Mesodermal cell (in vitro differentiated cells): Measurements from ENCODE around the gene RBMS1.
A peak's percentile ranks its signal among the peaks of the same experiment; 100 is the strongest.

ENCODE experiments used
- H3K27ac ChIP-seq: 2 replicates; pipeline ENCODE4 v1.7.0; 2013; ENCODE audit warnings: mild to moderate bottlenecking, low read depth, low read length, moderate library complexity; ENCODE audit not compliant: severe bottlenecking
- H3K36me3 ChIP-seq: 2 replicates; pipeline ENCODE4 v1.7.1; 2013; ENCODE audit warnings: mild to moderate bottlenecking, low read length, moderate library complexity; ENCODE audit not compliant: control insufficient read depth, insufficient read depth
- H3K4me1 ChIP-seq: one replicate; pipeline ENCODE4 v1.7.1; 2013; ENCODE audit warnings: mild to moderate bottlenecking, low read length; ENCODE audit not compliant: insufficient read depth, control insufficient read depth, poor library complexity, severe bottlenecking
- H3K4me3 ChIP-seq: 2 replicates; pipeline ENCODE4 v1.7.0; 2013; ENCODE audit warnings: low read length, control low read depth, mild to moderate bottlenecking; ENCODE audit not compliant: insufficient read depth, poor library complexity, severe bottlenecking; ENCODE audit errors: extremely low read depth
- H3K9me3 ChIP-seq: 2 replicates; pipeline ENCODE4 v1.7.1; 2013; ENCODE audit warnings: mild to moderate bottlenecking, low read length, moderate library complexity; ENCODE audit not compliant: control insufficient read depth
- WGBS, 2 experiments: methylation state at CpG; one replicate each; pipeline ENCODE4 v1.1.5; 2013; ENCODE audit warnings: missing lambda C conversion rate in 2 of 2; ENCODE audit not compliant: insufficient coverage in 2 of 2; 5-methylcytosine and 5-hydroxymethylcytosine counted together

RBMS1 gene

DNA sequence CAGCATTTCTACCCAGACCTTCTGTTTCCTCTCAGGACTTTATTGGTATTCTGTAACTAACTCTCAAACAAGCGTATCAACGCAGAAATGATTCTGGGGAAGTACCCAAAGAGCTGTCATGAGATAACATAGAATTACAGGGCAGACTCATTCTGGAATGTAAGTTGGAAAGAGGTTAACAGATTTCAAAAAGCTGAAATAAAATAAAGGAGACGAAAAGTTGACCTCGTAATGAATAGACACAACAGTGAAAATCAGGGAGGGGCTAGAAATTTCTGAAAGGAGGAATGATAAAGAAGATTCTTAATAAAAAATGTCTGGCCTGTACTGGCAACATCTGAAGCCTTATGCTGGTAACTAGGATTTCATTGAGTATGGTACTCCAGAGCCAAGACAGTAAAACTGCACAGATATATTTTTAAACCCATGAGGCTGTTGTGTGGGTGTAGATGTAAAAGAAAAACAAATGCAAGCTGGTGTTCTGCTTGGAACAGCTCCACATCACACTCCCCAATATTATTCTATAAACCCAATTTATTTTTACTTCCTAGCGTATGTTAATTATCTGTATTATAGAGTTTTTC lies 23.9 kb downstream of the RBMS1 start:
- H3K27ac ChIP-seq, result peak overlapping the region; percentile 42

DNA sequence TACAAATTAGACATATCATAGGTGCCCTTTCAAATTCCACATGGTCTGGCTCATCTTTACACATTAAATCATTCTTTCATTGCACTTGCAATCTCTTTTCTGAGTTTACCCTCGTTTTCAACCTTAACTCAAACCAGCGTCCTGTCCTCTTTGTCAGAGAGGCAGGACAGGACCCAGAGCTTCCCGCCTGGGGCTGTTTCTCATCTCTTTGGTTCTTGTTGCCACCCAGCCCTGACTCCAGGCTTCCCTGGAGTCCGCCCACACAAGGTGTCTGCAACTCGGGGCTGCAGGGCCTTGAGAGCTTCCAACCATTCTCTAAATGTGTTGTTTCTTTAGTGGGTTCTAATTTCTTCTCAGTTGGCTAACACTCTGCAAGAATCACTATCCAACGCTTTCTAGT lies 24.4 kb downstream of the RBMS1 start:
- 79 to 90% methylated on average over 3 to 4 of the region's 6 CpGs for WGBS, 2 experiments
- no peak overlapping the region for H3K4me3 ChIP-seq
- H3K4me1 ChIP-seq, result peaks cover 13% of the 10 kb centered on the region
- peak overlapping the region; percentile 42 for H3K27ac ChIP-seq
- no peaks in the 10 kb centered on the region for H3K9me3 ChIP-seq
- H3K36me3 ChIP-seq, result no peaks in the 10 kb centered on the region

More for the DNA sequence above, 23.9 kb downstream of the RBMS1 start:
- 94 to 95% methylated on average over 4 of the region's 5 CpGs for WGBS, 2 experiments
- H3K4me1 ChIP-seq, result peaks cover 13% of the 10 kb centered on the region
- no peaks in the 10 kb centered on the region for H3K9me3 ChIP-seq
- H3K4me3 ChIP-seq, result no peak overlapping the region
- no peaks in the 10 kb centered on the region for H3K36me3 ChIP-seq

DNA sequence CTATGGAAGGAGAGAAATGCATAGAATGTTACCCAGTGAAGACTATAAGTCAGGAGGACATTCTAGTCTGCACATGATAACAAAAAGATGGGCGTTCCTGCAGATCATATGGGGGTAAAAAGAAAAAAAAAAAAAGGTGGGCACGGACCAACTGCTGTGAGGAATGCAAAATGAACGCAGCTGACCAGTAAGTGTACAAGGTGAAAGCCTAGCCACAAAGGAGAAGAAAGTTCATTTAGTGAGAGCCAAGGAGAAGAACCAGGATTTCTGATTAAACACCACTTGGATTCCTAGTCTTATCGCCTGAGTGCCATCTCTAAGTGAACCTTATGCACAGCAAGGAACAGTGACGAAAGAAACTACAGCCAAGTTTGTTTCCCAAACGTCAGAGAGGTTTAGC lies 26.5 kb downstream of the RBMS1 start:
- H3K9me3 ChIP-seq, result no peaks in the 10 kb centered on the region
- no peak overlapping the region for H3K4me3 ChIP-seq
- H3K27ac ChIP-seq, result no peak overlapping the region
- WGBS, 2 experiments, result 85 to 91% methylated on average over 4 to 5 of the region's 6 CpGs
- H3K4me1 ChIP-seq, result peaks cover 4% of the 10 kb centered on the region
- H3K36me3 ChIP-seq, result peaks cover 3% of the 10 kb centered on the region

DNA sequence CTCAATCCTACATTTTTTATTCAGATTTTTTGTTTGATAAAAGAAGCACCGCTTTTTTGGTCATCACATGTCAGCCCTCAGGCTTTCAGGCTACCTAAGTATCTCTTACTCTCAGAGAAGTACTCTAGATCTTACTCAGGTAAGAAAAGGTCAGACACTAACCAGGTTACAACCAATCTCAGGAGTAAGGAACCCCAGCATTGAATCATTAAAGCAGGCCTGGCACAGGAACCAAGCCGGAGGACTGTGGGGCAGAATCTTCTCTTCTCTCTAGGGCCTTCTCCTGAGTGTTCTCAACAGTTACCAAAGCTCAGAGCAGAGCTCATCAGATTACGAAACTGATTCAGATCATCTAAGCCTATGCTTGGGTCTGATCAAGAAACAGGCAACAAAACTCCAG lies 28.2 kb downstream of the RBMS1 start:
- 86 to 90% methylated on average over 2 to 3 of the region's 3 CpGs for WGBS, 2 experiments

DNA sequence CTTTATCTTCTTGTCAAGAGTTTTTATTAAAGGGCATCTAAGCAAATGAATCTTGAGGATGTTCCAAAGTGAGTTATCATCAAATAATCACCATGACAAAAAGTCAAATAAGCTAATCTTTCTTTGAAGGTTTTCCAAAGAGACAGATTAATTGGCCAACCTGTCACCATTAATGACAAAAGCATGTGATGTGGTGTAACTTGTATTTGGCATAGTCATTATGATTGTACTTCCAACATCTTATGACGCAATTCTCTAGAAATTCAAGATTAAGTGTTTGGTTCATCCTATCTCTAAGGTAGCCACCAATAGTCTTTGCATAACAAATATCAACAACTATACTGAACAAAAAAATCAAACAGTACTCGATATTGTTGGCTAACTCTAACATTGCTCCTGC lies 28.6 kb downstream of the RBMS1 start:
- no peak overlapping the region for H3K4me3 ChIP-seq
- no peaks in the 10 kb centered on the region for H3K9me3 ChIP-seq
- WGBS, 2 experiments, result 88 to 100% methylated on average over 1 to 2 of the region's 2 CpGs
- H3K4me1 ChIP-seq, result peaks cover 4% of the 10 kb centered on the region
- peaks cover 10% of the 10 kb centered on the region for H3K36me3 ChIP-seq
- no peak overlapping the region for H3K27ac ChIP-seq

More for the DNA sequence above, 28.2 kb downstream of the RBMS1 start:
- Histone ChIP-seq H3K27ac (no peak overlapping the region), H3K36me3 (peaks cover 6% of the 10 kb centered on the region), H3K4me1 (peaks cover 4% of the 10 kb centered on the region), H3K9me3 (no peaks in the 10 kb centered on the region), H3K4me3 (no peak overlapping the region)

DNA sequence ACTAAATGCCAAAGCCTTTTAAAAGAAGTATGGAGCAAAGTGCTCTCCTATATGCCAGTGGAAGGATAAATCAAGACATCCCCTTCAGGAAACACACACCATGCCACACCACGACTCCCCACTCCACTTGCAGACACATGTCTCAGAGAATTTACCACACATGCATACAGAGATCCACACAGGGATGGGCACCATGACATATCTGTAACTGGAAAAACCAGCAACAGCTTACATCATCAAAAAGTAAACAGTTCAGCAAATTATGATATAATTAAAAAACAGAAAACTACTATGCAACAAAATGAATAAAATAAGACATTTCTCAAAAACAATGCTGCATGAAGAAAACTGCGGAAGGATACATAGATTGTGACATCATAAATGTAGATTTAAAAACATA lies 29.6 kb downstream of the RBMS1 start:
- H3K4me1 ChIP-seq, result peaks cover 4% of the 10 kb centered on the region
- H3K36me3 ChIP-seq, result peaks cover 10% of the 10 kb centered on the region
- H3K27ac ChIP-seq, result no peak overlapping the region
- WGBS, 2 experiments, result 100% methylated on average over 1 of the region's 2 CpGs; no CpG with 5 or more reads in 1 of the 2 experiments
- no peak overlapping the region for H3K4me3 ChIP-seq
- H3K9me3 ChIP-seq, result no peaks in the 10 kb centered on the region

DNA sequence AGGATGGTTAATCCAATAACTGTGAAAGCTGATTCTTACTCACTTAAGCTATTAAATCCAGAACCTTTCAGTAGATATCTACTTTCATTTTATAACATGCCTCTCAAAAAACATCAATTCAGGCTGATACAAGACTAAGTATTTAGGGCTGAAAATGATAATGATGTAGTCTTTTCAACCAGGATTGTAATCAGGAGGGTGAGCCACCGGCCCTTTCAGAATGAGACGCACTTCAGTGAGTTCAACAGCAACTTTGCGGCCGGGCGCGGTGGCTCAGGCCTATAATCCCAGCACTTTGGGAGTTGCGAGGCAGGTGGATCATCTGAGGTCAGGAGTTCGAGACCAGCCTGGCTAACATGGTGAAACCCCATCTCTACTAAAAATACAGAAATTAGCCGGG lies 30.4 kb downstream of the RBMS1 start:
- Histone ChIP-seq H3K4me3 (no peak overlapping the region), H3K27ac (no peak overlapping the region), H3K4me1 (peaks cover 4% of the 10 kb centered on the region), H3K36me3 (peaks cover 14% of the 10 kb centered on the region), H3K9me3 (no peaks in the 10 kb centered on the region)
- 87 to 97% methylated on average over 7 of the region's 9 CpGs for WGBS, 2 experiments

DNA sequence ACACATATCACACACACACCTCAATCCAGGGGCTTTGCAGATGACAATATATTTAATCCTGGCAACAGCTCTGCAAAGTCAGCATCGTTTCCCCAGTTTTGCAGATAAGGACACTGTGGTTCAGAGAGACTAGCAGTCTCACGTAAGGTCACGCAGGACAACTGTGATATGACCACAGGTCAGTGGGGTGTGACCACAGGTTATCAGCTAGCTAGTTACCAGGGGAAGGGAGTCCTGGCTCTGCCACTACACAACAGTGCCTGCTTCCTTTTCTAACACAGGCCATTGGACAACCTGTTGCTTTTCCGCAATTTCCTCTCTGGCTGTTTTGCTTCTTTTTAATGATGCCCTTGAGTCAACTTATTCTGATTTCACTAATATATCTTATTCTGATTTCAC lies 33.3 kb downstream of the RBMS1 start:
- 95 to 100% methylated on average over 3 of the region's 4 CpGs for WGBS, 2 experiments
- Histone ChIP-seq H3K4me1 (peaks cover under 1% of the 10 kb centered on the region), H3K4me3 (no peak overlapping the region), H3K9me3 (no peaks in the 10 kb centered on the region), H3K27ac (no peak overlapping the region), H3K36me3 (peaks cover 21% of the 10 kb centered on the region)

DNA sequence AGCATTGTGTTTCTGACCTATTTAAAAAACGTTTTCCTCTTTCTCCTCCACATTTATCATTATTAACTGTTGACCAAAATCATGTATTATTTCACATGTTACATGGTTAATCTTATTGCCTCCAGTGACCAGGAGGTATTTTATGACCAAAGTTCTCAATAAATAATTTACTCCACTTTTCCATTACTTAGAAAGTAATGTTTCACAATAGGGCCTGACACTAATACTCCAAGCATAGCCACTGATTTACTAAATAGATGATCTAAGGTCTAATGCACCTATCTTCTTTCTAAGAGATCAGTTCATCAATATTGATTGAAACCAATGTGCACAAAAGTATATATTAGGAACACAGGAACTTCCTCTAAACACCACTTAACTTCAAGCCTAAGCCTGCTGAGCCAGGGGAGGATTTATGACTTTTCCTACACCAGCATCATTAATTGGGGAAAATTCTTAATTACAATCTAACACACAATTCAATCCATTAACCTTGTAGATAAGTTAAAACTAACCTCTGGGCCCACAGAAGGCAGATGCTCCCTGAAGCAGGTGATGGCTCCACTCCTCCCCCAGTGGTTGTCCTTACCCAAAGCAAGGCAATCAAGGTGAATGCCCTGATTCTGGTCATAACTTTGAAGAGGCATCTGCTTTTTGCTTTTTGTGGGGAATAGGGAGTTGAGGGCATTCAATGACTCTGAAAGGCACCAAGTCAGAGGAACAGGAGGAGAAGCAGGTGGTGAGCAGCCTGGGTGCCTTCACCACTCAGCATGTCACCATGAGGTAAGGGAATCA lies 33.9 kb downstream of the RBMS1 start:
- WGBS, 2 experiments, result 67% methylated on average over 1 of the region's 1 CpG; no CpG with 5 or more reads in 1 of the 2 experiments
- Histone ChIP-seq H3K4me1 (peaks cover 4% of the 10 kb centered on the region), H3K36me3 (peaks cover 21% of the 10 kb centered on the region), H3K27ac (no peak overlapping the region), H3K9me3 (no peaks in the 10 kb centered on the region), H3K4me3 (no peak overlapping the region)

DNA sequence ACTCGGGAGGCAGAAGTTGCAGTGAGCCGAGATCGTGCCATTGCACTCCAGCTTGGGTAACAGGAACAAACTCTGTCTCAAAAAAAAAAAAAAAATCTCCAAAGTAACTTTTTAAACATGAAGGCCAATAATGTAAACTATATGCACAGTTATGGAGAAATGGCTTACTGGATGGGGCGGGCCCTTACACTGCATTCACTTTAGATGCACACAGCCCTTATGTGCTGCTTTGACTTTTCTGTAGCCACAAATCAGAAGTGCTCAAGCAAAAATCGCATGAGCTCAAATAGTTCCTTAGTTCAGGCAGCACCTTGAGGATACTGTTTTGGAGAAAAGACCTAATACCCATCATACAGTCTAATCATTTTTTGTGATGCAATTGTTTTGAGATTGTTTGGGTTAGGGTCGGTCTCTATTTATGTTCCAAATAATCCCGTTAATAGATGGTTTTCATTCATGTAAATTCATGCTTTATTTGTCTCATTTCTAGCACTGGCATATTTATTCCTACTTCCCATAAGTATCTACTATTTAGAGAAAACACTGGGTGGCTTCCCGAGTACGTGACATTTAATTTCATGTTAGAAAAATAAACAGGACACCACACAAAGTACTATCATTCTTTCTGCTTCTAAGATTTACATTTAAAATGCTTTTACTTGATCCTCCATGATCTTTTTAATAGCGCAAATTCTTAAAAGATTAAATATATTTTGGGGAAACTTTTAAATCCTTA lies 34.7 kb downstream of the RBMS1 start:
- Histone ChIP-seq H3K4me1 (peaks cover 4% of the 10 kb centered on the region), H3K36me3 (peaks cover 21% of the 10 kb centered on the region), H3K27ac (no peak overlapping the region), H3K4me3 (no peak overlapping the region), H3K9me3 (no peaks in the 10 kb centered on the region)
- WGBS, 2 experiments, result 90 to 96% methylated on average over 2 to 4 of the region's 10 CpGs
